Measurements from ENCODE around the gene TECTA. TPM values are rescaled to one million over a fixed set of nuclear protein-coding genes. Genes with fewer than 3 reads are reported as not detected.
"Not testable (repeated sequence)": the region's sequence is repeated elsewhere in the genome, so short reads cannot be mapped to it uniquely, and the experiment has no call there.

TECTA gene
- total RNA-seq, 3 donors from 2014 or later, result 0.20 to 0.82 (median 0.39) TPM

DNA sequence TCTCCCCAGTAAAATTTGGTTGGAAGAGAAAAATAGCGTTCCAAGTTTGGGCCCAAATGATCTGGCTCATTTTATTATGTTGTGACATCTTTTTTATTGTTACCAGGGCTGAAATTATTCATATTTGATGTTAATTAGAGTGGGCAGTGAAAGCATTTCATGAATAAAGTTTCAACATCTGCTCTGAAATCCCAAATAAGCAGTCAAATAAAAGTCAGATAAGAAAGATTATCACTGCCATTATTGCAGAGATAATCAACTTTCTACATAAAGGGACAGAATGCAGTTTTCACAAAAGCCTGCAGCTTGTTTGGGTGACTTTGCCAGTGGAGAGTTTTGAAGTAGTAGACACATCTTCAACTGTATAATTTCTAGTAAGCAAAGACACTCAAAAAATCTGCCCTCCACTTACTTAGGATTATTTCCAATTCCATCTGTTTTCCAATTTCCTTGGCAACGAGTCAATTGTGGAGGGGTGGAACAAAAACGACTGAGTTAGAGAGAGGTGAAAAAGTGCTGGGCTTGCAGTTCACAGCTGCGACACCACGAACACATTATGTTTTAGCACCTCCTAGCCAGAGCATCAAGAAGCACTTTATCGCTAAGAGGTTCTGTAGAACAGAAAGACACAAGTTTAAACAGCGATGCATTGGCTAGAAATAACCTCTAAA, 9.0 kb downstream of the TECTA start:
- no peak overlapping the region for H3K4me3 ChIP-seq
- no peaks in the 10 kb centered on the region for H3K4me1 ChIP-seq (ENCODE audit: low read depth)
- intact Hi-C loops (cut with DNase I, micrococcal nuclease), result no loop called here
- DNase-seq, result no peak
- ATAC-seq, result no peak
- no peaks in the 10 kb centered on the region for H3K36me3 ChIP-seq (ENCODE audit: low read depth)
- H3K9me3 ChIP-seq, result no peaks in the 10 kb centered on the region
- TF ChIP-seq, protein P1, sequence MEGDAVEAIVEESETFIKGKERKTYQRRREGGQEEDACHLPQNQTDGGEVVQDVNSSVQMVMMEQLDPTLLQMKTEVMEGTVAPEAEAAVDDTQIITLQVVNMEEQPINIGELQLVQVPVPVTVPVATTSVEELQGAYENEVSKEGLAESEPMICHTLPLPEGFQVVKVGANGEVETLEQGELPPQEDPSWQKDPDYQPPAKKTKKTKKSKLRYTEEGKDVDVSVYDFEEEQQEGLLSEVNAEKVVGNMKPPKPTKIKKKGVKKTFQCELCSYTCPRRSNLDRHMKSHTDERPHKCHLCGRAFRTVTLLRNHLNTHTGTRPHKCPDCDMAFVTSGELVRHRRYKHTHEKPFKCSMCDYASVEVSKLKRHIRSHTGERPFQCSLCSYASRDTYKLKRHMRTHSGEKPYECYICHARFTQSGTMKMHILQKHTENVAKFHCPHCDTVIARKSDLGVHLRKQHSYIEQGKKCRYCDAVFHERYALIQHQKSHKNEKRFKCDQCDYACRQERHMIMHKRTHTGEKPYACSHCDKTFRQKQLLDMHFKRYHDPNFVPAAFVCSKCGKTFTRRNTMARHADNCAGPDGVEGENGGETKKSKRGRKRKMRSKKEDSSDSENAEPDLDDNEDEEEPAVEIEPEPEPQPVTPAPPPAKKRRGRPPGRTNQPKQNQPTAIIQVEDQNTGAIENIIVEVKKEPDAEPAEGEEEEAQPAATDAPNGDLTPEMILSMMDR (IDR thresholded peaks at IDR 0.05), result no peak

DNA sequence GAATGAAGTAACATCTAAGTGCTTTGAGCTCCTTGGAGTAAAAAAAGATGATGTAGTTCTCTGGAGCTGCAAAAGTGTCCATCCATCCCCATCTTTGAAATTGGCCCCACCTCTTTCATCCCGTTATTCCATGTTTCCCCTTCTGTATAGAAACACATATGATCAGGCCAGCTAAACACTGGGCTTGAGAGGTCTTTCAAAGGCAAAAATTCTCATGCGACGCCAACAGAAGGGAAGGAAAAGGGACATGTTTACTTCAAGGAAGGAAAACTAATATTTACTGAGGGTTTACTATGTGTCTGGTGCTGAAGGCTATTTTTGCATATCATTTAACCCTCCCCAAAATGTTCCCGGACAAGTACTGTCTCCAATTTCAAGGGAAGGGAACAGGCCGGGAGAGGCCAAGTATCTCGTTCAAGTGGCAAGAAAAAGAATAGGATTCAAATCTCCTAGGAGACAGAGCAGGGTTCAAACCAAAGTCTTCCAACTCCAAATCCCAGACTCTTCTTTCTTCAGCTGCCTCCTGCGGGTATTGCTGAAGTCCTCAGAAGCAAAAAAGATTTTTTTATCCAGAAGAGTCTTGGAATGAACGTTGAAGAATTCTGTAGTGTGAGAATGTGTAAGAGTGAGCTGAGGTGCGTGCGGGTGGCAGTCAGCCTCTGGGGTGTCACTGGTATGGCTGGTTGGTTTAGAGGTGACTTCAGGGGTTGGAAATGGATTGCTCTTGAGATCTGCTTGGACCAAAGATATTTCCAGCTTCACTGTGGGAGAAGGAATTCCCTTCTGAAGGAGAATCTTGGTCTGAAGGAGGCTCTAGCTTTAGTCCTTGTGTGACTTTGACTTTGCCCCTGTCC, 10.1 kb downstream of the TECTA start:
- Histone ChIP-seq H3K4me3 (no peak overlapping the region), H3K4me1 (ENCODE audit: low read depth) (no peaks in the 10 kb centered on the region), H3K36me3 (ENCODE audit: low read depth) (no peaks in the 10 kb centered on the region), H3K9me3 (no peaks in the 10 kb centered on the region)
- DNase-seq (no peak), ATAC-seq (no peak)
- intact Hi-C loops (cut with DNase I, micrococcal nuclease), result no loop called here
- TF ChIP-seq, protein P1 (IDR thresholded peaks at IDR 0.05), result no peak

DNA sequence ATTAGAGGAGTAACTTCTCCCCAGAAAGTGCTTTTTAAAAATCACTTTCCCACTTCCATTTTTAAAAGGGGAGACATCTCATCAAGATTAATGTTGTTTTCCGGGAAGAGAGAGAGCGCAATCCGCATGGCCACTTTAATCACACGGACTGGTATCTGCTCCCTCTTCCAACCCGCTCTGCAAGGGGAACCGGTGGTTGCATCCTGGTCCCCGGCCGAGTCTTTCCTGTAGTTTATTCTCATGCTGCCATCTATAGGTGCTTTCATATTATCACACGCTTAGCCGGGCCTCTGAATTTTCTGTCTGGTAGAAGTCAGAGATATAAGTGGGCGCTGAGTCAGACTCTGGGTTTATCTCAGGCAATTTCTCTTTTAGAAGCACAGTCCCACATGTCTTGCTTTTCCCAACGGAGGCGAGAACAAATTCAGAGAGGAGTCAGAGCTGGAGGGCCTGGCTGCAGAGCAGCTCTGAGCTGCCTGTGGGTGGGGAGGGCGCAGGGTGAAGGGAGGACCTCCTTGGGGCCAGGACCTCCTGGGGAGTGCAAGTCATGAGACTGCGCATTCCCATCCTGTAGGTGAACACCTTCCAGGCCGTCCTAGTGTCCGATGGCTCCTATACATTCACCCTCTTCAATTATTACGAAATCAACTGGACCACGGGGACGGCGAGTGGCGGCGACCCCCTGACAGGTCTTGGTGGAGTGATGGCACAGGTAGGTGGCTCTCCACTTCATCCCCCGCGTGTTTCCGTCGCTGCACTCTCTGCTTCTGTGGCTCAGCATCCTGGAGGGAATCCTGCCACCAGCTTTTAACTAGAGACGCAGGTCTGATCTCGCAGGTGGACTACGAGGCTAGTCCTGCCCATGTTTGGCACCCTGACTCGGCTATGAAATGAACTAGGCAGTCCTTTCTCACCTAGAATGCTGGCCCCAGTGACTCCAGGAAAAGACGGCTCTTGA, 11.7 kb downstream of the TECTA start:
- DNase-seq (peak in 1 of 3 donors; percentile 66), ATAC-seq (peak; percentile 78)
- H3K4me3 ChIP-seq, result no peak overlapping the region
- TF ChIP-seq, protein P1 (IDR thresholded peaks at IDR 0.05), result peak; percentile 21
- no peaks in the 10 kb centered on the region for H3K9me3 ChIP-seq
- H3K36me3 ChIP-seq (ENCODE audit: low read depth), result no peaks in the 10 kb centered on the region
- no peaks in the 10 kb centered on the region for H3K4me1 ChIP-seq (ENCODE audit: low read depth)
- intact Hi-C loops (cut with DNase I, micrococcal nuclease), result no loop called here

DNA sequence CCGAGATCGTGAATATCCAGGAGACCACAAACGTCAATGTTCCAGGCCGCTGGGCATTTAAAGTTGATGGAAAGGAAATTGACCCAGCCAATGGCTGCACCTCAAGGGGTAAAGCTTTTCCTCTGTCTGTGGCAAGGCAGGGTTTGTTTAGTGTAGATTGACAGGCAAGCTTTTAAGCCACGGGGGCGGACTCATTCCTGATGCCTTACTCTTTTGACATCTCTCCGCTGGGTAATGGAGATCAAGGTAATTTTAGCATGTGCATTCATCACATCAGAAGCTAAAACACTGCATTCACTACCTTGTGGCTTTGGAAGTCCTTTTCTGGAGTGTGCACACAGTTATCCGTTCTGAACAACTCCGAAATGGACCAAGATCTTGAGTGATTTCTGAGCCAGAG, 12.6 kb downstream of the TECTA start:
- H3K4me3 ChIP-seq, result no peak overlapping the region
- intact Hi-C loops (cut with DNase I, micrococcal nuclease), result no loop called here
- DNase-seq (no peak), ATAC-seq (no peak)
- TF ChIP-seq, protein P1 (IDR thresholded peaks at IDR 0.05), result no peak
- no peaks in the 10 kb centered on the region for H3K36me3 ChIP-seq (ENCODE audit: low read depth)
- H3K9me3 ChIP-seq, result no peaks in the 10 kb centered on the region
- H3K4me1 ChIP-seq (ENCODE audit: low read depth), result no peaks in the 10 kb centered on the region

DNA sequence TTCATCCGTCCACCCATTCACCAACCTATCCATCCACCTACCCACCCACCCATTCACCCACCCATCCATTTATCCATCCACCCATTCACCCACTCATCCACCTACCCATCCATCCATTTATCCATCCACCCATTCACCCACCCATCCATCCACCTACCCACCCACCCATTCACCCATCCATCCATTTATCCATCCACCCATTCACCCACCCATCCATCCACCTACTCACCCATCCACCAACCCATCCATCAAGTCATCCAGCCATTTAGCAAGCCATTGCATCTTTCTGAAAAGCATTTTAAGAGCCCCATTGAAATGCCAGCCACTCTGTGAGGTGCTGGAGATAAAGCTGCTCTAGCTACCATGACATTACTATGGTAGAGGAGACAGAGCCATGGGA, 14.0 kb downstream of the TECTA start:
- ATAC-seq; H3K4me1 ChIP-seq (ENCODE audit: low read depth); H3K9me3 ChIP-seq; H3K4me3 ChIP-seq; H3K36me3 ChIP-seq (ENCODE audit: low read depth); intact Hi-C loops (cut with DNase I, micrococcal nuclease); DNase-seq: not testable (repeated sequence)
